ENCODE measurements around the gene IGSF3. TPM values are rescaled to one million over a fixed set of nuclear protein-coding genes. Genes with fewer than 3 reads are reported as not detected.

The IGSF3 gene
- total RNA-seq, 1 donor from 2014 or later: 37.1 TPM

DNA sequence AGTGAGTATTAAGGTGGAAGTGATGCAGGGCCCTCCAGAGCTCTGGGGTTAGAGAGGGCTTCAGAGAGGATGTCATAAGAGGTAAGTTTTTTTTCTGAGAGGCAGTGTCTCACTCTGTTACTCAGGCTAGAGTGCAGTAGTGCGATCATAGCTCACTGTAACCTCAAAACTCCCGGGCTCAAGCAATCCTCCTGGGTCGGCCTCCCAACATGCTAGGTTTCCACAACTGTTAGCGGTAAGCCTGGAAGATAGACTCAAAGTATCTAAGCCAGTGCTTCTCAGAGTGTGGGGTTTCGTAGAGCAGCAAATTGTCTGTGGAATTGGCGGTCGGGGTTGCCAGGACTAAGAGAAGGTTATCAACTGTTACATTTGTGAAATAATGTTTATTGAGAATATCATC, 18.6 kb upstream of the IGSF3 start:
- DNase-seq (ENCODE audit: low read depth) (no peak), FAIRE-seq (no peak)
- Histone ChIP-seq H3K27me3 (ENCODE audit: control insufficient read depth, insufficient read depth, low read length) (no peaks in the 10 kb centered on the region), H3K4me3 (ENCODE audit: low read depth, low read length) (no peak overlapping the region), H3K36me3 (ENCODE audit: control insufficient read depth, insufficient read depth, low read length) (no peaks in the 10 kb centered on the region)
- TF ChIP-seq, protein P1, sequence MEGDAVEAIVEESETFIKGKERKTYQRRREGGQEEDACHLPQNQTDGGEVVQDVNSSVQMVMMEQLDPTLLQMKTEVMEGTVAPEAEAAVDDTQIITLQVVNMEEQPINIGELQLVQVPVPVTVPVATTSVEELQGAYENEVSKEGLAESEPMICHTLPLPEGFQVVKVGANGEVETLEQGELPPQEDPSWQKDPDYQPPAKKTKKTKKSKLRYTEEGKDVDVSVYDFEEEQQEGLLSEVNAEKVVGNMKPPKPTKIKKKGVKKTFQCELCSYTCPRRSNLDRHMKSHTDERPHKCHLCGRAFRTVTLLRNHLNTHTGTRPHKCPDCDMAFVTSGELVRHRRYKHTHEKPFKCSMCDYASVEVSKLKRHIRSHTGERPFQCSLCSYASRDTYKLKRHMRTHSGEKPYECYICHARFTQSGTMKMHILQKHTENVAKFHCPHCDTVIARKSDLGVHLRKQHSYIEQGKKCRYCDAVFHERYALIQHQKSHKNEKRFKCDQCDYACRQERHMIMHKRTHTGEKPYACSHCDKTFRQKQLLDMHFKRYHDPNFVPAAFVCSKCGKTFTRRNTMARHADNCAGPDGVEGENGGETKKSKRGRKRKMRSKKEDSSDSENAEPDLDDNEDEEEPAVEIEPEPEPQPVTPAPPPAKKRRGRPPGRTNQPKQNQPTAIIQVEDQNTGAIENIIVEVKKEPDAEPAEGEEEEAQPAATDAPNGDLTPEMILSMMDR (IDR thresholded peaks at IDR 0.05; ENCODE audit: insufficient read depth, low read length, severe bottlenecking): no peak

- H3K27me3 ChIP-seq (ENCODE audit: control insufficient read depth, insufficient read depth, low read length): no peaks in the 10 kb centered on the region
Observed at GRCh38 chr1:116684575-116684974, 17.0 kb upstream of the IGSF3 start.

GRCh38 chr1:116682641-116683221, 15.2 kb upstream of the IGSF3 start:
- H3K4me3 ChIP-seq (ENCODE audit: low read depth, low read length): no peak overlapping the region
- DNase-seq (ENCODE audit: low read depth) (peak; percentile 88), FAIRE-seq (no peak)
- no peaks in the 10 kb centered on the region for H3K36me3 ChIP-seq (ENCODE audit: control insufficient read depth, insufficient read depth, low read length)
- H3K27me3 ChIP-seq (ENCODE audit: control insufficient read depth, insufficient read depth, low read length): no peaks in the 10 kb centered on the region
- TF ChIP-seq, protein P1 (IDR thresholded peaks at IDR 0.05; ENCODE audit: insufficient read depth, low read length, severe bottlenecking): no peak

More at GRCh38 chr1:116684575-116684974, 17.0 kb upstream of the IGSF3 start:
- TF ChIP-seq, protein P1 (IDR thresholded peaks at IDR 0.05; ENCODE audit: insufficient read depth, low read length, severe bottlenecking): no peak
- H3K36me3 ChIP-seq (ENCODE audit: control insufficient read depth, insufficient read depth, low read length): no peaks in the 10 kb centered on the region
- no peak for FAIRE-seq
- no peak for DNase-seq (ENCODE audit: low read depth)
- H3K4me3 ChIP-seq (ENCODE audit: low read depth, low read length): no peak overlapping the region

- Histone ChIP-seq H3K36me3 (ENCODE audit: control insufficient read depth, insufficient read depth, low read length) (no peaks in the 10 kb centered on the region), H3K4me3 (ENCODE audit: low read depth, low read length) (no peak overlapping the region), H3K27me3 (ENCODE audit: control insufficient read depth, insufficient read depth, low read length) (no peaks in the 10 kb centered on the region)
- no peak for DNase-seq (ENCODE audit: low read depth)
- FAIRE-seq: no peak
- TF ChIP-seq, protein P1 (IDR thresholded peaks at IDR 0.05; ENCODE audit: insufficient read depth, low read length, severe bottlenecking): no peak
Observed at GRCh38 chr1:116681343-116681899, 13.9 kb upstream of the IGSF3 start.

- DNase-seq (ENCODE audit: low read depth) (peak; percentile 94), FAIRE-seq (peak; percentile 98)
- TF ChIP-seq, protein P1 (IDR thresholded peaks at IDR 0.05; ENCODE audit: insufficient read depth, low read length, severe bottlenecking): no peak
- Histone ChIP-seq H3K36me3 (ENCODE audit: control insufficient read depth, insufficient read depth, low read length) (no peaks in the 10 kb centered on the region), H3K27me3 (ENCODE audit: control insufficient read depth, insufficient read depth, low read length) (no peaks in the 10 kb centered on the region), H3K4me3 (ENCODE audit: low read depth, low read length) (no peak overlapping the region)
Observed at GRCh38 chr1:116680752-116681151, 13.2 kb upstream of the IGSF3 start.

Measured in bronchial epithelial cell (primary cell).